ENCODE measurements around the gene CFAP99.
A peak's percentile ranks its signal among the peaks of the same experiment; 100 is the strongest.

The CFAP99 gene

DNA sequence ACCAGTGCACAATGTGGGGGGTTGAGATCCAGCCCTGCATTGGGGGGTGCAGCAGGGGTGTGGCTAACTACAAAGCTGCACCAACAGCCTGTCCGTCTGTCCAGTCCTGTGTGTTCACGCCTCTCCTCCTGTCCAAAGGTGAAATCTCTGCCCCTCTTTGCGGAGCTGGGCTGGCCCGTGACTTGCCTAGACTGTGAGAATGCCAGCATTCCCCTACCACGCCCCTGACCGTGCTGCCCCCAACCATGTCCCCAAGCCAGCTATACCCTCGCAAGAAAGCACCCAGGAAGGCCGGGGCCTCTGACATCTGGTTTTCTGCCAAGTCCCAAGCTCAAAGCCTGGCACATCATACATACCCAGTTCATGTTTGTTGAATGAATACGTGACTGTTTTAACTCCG, 19.5 kb upstream of the CFAP99 start:
- Mint-ChIP-seq H3K4me3 (no peak overlapping the region), H3K27me3 (peaks cover 8% of the 10 kb centered on the region), H3K4me1 (ENCODE audit: low read depth) (peaks cover 26% of the 10 kb centered on the region), H3K36me3 (ENCODE audit: low read depth) (no peaks in the 10 kb centered on the region), H3K27ac (no peak overlapping the region), H3K9me3 (no peaks in the 10 kb centered on the region)

DNA sequence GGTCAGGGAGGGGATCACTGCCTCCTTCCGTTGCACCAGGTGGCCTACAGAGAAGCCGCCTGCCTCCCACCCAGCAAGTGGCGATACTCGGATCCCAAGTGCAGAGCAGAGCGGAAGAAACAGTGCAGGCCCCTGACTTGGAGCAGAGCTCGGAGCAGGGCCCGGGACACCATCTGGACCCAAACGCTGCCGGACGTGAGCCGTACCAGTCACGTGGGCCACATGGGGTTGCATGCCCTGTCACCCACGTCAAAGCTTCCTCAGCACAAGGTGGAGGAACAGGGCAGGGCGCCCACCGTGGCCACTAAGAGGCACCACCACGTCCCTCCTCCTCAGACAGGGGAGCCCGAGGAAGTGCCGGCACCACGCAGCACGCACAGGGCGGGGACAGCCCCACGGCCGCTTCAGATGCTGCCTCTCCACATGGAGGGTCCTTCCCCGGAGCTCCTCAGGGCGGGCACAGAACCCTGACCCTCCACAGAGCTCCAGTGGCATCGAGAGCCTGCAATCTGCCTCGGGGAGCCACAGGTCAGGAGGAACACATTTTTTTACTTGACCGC, 19.0 kb upstream of the CFAP99 start:
- Mint-ChIP-seq H3K4me3 (no peak overlapping the region), H3K9me3 (no peaks in the 10 kb centered on the region), H3K4me1 (ENCODE audit: low read depth) (peaks cover 21% of the 10 kb centered on the region), H3K27ac (no peak overlapping the region), H3K27me3 (peaks cover 8% of the 10 kb centered on the region), H3K36me3 (ENCODE audit: low read depth) (no peaks in the 10 kb centered on the region)

DNA sequence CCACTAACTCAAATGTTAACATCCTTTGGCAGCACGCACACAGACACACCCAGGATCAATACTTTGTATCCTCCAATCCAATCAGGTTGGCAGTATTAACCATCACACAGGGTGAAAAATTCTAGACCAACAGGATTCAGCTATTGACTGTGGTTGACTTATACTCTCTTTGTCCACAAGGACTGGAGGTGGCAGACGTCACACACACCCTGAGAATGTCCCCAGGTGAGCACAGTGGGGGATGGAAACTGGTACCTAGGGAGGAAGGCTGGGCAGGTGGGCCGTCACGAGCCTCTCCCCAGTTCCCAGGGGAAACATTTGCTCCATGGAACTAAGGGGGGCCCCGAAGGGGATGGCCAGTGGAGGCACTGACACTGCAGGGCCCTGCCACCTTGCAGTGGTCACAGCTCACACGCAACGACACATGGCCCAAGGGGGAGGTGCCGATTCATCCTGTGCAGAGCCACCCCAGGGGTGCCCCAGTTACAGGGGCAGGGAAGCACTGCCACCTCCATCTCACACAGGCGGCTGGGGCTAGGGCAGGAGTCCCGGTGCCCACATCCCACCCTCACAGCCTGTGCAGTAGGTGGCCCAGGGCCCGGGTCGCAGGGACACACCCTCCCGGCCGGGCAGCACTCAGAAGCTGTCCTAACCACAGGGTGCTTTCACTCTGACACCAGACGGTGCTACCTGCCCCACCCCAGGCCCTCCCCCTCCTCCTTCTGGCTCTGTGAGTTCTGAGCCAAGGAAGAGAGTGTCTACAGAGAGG, 17.7 kb upstream of the CFAP99 start:
- Mint-ChIP-seq H3K4me1 (ENCODE audit: low read depth) (peaks cover 18% of the 10 kb centered on the region), H3K27ac (no peak overlapping the region), H3K36me3 (ENCODE audit: low read depth) (no peaks in the 10 kb centered on the region), H3K9me3 (no peaks in the 10 kb centered on the region), H3K4me3 (no peak overlapping the region), H3K27me3 (peaks cover 8% of the 10 kb centered on the region)

DNA sequence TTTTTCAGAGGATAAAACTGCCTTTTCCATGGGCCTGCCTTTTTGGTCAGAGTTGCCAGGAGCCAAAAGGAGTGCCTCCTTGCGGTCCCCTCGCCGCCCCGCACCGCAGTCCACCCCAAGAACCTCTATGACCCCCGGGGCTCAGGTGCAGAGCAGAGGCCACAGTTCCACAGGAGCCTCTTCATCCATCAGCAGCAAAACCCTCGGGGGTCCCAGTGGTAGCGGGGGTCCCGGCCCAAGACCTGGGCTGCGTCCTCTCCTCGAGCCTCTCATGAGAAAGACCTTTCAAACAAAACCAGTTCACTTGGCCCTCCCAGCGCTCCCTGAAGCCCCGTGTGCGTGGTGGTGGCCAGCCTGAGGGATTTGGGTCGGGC, 17.2 kb upstream of the CFAP99 start:
- peaks cover 8% of the 10 kb centered on the region for H3K27me3 Mint-ChIP-seq
- no peaks in the 10 kb centered on the region for H3K36me3 Mint-ChIP-seq (ENCODE audit: low read depth)
- peaks cover 18% of the 10 kb centered on the region for H3K4me1 Mint-ChIP-seq (ENCODE audit: low read depth)
- H3K27ac Mint-ChIP-seq, result no peak overlapping the region
- H3K9me3 Mint-ChIP-seq, result no peaks in the 10 kb centered on the region
- H3K4me3 Mint-ChIP-seq, result peak overlapping the region; percentile 47

DNA sequence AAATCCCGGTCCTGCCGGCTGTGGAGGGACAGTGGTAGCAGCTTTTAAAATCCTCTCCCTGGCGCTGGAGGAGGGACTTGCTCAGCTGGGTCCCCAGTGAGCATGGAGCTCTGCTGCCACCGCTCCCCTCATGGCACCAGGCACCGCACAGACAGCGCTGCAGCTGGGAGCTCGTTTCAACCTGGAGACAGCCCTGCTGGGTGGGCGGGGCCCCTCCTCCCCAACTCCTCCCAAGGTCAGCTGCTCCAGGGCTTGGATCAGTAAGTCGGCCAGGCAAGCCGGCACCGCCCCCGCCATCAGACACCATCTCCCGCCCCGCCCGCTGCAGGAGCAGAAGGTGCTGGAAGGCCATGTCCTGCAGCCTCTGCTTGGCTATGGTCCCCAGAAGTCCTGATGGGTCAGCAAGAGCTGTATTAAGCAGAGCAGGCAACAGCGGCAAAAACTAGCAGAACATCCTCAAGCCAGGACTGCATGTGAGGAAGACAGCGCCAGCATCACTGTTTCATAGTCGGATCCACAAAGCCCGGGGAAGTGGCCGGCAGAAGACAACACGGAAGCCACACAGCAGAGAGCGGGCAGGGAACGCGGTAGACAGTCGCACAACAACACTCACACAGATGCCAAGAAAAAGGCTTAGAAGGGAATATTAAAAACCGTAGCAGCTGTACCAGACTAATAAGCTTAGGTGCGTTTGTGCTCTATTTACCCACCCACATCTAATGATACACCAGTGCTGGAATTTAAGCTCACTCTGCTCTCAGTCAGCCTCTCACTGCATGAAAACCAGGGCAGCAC, 16.5 kb upstream of the CFAP99 start:
- H3K27ac Mint-ChIP-seq, result peak overlapping the region; percentile 11
- H3K4me1 Mint-ChIP-seq (ENCODE audit: low read depth), result peaks cover 23% of the 10 kb centered on the region
- peak overlapping the region; percentile 47 for H3K4me3 Mint-ChIP-seq
- H3K36me3 Mint-ChIP-seq (ENCODE audit: low read depth), result no peaks in the 10 kb centered on the region
- peaks cover 8% of the 10 kb centered on the region for H3K27me3 Mint-ChIP-seq
- H3K9me3 Mint-ChIP-seq, result no peaks in the 10 kb centered on the region

DNA sequence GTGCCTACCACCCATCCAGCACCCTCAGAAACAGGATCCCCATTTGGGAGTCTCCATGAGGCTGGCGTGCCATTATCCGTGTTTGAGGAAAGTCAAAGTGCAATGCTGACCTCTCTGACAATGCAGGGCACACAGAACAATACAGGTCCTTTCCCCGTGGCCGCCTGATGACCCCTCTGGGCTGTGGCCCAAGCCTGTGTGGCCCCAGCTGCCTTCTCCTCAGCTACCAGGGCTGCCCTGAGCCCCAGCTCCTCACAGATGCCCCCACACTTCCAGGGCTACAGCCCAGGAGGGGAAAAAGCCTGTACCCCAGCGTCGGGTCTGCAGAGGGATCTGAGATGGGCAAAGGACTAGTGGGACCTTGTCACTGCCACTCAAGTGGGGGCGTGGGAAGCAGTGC, 15.8 kb upstream of the CFAP99 start:
- peak overlapping the region; percentile 11 for H3K27ac Mint-ChIP-seq

DNA sequence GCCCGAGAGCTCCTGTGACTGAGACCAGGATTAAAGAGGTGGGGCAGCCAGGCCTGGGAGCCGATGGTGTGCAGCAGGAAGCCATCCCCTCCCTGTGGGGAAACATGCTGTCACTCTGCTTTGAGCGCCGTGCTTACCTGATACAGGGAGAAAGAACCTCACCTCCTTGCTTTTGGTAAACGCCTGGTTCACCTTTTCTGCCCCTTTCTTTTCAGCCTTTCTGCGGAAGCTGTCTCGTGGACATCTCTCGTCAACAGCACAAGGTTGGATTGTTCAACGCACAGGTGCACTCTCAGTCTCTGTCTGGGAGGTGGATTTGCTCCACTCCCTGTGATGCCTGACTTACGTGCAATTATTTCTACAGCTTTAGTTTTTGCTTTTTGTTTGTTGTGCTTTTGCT, 12.3 kb upstream of the CFAP99 start:
- no peaks in the 10 kb centered on the region for H3K9me3 Mint-ChIP-seq
- no peak overlapping the region for H3K4me3 Mint-ChIP-seq
- peaks cover 32% of the 10 kb centered on the region for H3K4me1 Mint-ChIP-seq (ENCODE audit: low read depth)
- H3K36me3 Mint-ChIP-seq (ENCODE audit: low read depth), result no peaks in the 10 kb centered on the region
- peaks cover 4% of the 10 kb centered on the region for H3K27me3 Mint-ChIP-seq
- H3K27ac Mint-ChIP-seq, result no peak overlapping the region

More for the DNA sequence above, 15.8 kb upstream of the CFAP99 start:
- Mint-ChIP-seq H3K27me3 (peaks cover 8% of the 10 kb centered on the region), H3K36me3 (ENCODE audit: low read depth) (no peaks in the 10 kb centered on the region), H3K9me3 (no peaks in the 10 kb centered on the region), H3K4me3 (no peak overlapping the region), H3K4me1 (ENCODE audit: low read depth) (peaks cover 23% of the 10 kb centered on the region)

DNA sequence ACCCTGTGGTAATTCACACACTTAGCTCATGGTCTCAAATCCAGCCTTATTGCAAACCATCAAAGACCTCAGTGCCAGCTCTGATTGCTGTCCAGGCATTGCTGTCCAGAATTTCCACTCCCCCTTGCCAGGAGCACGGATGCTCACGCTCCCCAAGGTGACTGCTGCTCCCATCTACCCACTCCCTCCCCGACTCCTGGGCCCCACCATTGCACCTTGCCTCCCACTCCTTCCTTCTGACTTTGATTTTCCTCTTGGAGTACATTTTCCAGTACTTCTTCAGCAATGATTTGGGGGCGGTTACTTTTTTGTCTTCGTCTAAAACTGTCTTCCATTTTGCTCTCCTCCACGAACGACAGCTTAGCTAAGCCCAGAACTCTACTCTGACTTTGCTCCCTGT, 11.8 kb upstream of the CFAP99 start:
- no peaks in the 10 kb centered on the region for H3K9me3 Mint-ChIP-seq
- no peak overlapping the region for H3K27ac Mint-ChIP-seq
- peaks cover under 1% of the 10 kb centered on the region for H3K27me3 Mint-ChIP-seq
- H3K4me1 Mint-ChIP-seq (ENCODE audit: low read depth), result peaks cover 32% of the 10 kb centered on the region
- H3K4me3 Mint-ChIP-seq, result no peak overlapping the region
- H3K36me3 Mint-ChIP-seq (ENCODE audit: low read depth), result no peaks in the 10 kb centered on the region

DNA sequence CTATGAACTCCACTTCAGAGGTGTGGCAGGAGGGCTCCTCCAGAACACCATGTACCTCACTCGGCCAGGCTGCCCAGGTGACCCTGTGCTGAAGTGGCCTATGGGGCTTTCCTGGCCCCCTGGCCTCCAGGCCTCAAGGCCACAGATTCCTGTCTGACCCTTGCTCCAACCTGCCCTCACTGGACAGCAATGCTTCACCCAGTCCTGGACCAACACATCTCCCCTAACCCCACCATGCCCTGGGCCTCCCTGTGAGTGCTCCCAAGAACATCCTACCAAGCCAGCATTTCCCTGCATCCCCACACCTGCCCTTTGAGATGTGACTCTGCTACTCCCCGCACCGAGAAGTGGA, 10.8 kb upstream of the CFAP99 start:
- Mint-ChIP-seq H3K36me3 (ENCODE audit: low read depth) (no peaks in the 10 kb centered on the region), H3K4me3 (no peak overlapping the region), H3K9me3 (no peaks in the 10 kb centered on the region), H3K27me3 (no peaks in the 10 kb centered on the region), H3K27ac (no peak overlapping the region), H3K4me1 (ENCODE audit: low read depth) (peaks cover 34% of the 10 kb centered on the region)

DNA sequence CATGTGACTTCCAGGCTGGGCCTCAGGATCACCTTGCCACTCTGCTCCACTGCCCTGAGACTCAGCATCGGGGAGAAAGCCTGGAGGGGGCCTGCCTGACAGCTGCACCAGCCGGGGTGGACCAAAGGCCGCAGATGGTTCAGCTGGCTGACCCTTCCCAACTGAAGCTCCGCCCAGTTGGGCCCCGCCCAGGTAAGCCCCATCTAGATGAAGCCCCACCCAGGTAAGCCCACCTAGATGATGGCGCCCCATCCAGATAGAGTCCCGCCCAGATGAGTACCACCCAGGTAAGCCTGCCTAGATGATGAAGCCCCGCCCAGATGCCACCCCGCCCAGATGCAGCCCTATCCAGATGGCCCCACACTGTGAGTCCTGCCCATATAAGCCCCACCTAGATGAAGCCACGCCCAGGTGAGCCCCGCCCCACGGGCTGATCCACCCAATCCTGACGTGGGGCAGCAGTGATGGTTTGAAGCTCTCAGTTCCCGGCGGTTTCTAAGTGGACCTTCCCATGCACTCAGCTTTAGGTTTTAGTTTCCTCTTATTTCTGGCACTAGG, 10.3 kb upstream of the CFAP99 start:
- Mint-ChIP-seq H3K9me3 (no peaks in the 10 kb centered on the region), H3K27ac (no peak overlapping the region), H3K4me1 (ENCODE audit: low read depth) (peaks cover 39% of the 10 kb centered on the region), H3K36me3 (ENCODE audit: low read depth) (no peaks in the 10 kb centered on the region), H3K4me3 (no peak overlapping the region), H3K27me3 (no peaks in the 10 kb centered on the region)

DNA sequence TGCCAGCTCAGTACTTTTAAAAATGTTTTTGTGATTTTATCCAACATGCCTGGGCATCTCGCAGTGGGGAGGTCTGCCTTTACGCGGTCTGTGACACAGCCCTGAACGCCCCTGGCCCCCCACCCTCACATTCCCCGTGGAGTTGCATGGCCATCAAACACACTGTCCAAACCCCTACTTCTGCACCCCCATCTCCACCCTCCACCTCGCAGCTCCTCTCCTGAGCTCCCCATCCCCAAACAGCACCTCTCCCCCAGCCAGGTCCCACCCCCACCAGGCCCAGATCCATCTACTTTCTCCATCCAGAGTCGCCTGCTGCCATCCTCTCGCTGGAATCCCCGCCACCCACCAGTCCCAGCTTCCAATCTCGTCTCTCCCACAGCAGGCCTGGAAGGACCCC, 9.8 kb upstream of the CFAP99 start:
- no peaks in the 10 kb centered on the region for H3K36me3 Mint-ChIP-seq (ENCODE audit: low read depth)
- H3K27ac Mint-ChIP-seq, result no peak overlapping the region
- no peak overlapping the region for H3K4me3 Mint-ChIP-seq
- H3K27me3 Mint-ChIP-seq, result no peaks in the 10 kb centered on the region
- H3K9me3 Mint-ChIP-seq, result no peaks in the 10 kb centered on the region
- H3K4me1 Mint-ChIP-seq (ENCODE audit: low read depth), result peaks cover 44% of the 10 kb centered on the region

DNA sequence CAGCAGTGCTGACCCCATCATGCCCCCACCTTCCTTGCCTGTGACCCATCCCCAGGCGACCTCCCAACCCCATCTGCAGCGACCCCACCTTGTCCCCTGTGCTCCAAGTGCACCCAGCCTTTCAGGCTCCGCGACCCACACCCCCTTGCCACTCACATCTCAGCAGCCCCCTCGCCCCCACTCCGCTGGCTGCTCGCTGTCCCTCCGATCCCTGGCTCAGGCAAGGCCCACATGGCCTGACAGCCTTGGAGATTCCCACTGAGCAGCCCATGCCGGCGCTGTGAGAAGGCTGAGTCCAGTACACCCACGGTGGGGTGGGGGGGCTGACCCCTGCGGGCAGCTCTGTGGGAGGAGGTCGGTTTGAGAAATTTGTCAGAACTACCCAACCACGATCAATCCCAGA, 9.4 kb upstream of the CFAP99 start:
- H3K4me1 Mint-ChIP-seq (ENCODE audit: low read depth), result peaks cover 48% of the 10 kb centered on the region
- H3K27ac Mint-ChIP-seq, result no peak overlapping the region
- H3K9me3 Mint-ChIP-seq, result no peaks in the 10 kb centered on the region
- H3K4me3 Mint-ChIP-seq, result no peak overlapping the region
- H3K27me3 Mint-ChIP-seq, result peaks cover 4% of the 10 kb centered on the region
- no peaks in the 10 kb centered on the region for H3K36me3 Mint-ChIP-seq (ENCODE audit: low read depth)

DNA sequence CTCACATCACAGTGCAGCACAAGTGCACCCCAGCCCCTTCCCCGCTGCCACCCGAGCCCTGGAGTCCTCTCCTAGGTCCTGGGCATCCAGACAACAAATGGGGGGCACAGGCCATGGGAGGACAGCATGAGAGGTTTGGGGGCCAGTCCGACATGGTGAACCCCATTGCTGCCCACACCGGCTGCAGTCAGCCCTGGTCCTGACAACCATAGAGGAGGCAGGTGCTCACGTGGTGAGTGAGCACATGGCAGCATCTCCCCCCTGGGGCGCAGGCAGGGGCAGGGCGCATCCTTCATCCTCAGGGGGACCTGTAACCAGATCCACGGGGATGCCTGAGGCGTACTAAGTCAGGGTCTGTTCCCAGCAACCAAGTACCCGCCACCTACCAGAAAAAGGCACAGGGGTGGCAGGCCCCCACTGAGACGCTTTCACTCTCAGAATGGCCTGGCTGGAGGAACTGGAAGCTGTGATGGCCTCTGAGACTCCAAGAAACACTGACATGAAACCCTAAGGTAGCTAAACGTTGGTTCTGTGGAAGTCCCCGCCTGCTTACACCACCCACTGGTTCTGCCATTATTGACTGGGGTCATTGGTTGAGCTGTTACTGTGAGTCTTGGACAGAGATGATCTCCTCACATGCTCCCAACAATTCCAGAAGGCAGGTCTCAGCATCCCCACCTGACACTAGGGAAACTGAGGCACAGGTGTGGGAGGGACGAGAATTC, 6.8 kb upstream of the CFAP99 start:
- Mint-ChIP-seq H3K9me3 (no peaks in the 10 kb centered on the region), H3K4me1 (ENCODE audit: low read depth) (peaks cover 68% of the 10 kb centered on the region), H3K36me3 (ENCODE audit: low read depth) (no peaks in the 10 kb centered on the region), H3K27me3 (peaks cover 19% of the 10 kb centered on the region), H3K4me3 (peak overlapping the region; percentile 62), H3K27ac (peak overlapping the region; percentile 92)

DNA sequence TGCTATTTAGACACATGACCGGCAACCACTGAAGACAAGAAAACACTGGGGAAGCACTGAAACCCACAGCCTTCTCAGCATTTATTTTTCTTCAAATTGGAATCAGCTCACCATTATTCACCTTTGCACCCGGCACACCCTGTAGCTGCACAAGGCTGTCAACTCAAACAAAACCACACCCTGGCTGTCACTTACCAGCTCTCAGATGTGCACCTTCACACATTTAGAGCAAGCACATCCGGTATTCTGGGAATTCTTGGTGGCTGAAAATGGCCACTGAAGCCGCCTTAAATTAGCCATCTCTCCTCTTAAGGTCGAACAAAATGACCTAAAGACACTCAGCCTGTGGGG, 6.2 kb upstream of the CFAP99 start:
- Mint-ChIP-seq H3K9me3 (no peaks in the 10 kb centered on the region), H3K27me3 (peaks cover 19% of the 10 kb centered on the region), H3K4me1 (ENCODE audit: low read depth) (peaks cover 65% of the 10 kb centered on the region), H3K4me3 (peak overlapping the region; percentile 62), H3K27ac (peak overlapping the region; percentile 92), H3K36me3 (ENCODE audit: low read depth) (no peaks in the 10 kb centered on the region)
